ENCODE data around the gene ZBTB40.

ZBTB40 gene

DNA sequence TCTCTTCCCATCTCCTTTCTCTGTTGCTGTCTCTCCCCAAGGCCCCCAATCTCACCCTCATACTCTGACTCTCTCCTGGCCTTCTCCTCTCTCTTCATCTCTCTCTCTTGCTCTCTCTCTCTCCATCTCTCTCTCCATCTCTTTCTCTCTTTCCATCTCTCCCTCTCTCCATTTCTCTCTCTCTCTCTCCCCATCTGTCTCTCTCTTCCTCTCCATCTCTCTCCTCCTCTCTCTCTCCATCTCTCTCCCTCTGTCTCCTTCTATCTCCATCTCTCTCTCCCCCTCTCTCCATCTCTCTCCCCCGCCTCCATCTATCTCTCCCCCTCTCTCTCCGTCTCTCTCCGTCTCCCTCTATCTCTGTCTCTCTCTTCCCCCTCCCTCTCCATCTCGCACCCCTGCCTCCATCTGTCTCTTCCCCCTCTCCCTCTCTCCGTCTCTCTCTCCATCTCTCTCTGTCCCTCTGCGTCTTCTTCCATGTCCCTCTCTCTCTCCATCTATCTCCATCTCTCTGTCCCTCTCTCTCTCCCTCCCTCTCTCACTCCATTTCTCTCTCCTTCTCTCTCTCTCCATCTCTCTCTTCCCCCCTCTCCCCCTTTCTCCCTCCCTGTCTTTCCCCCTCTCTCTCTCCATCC is 95.7 kb downstream of the ZBTB40 start (continued):
- no peak for TF ChIP-seq ZXDB (tag by site-specific recombination; IDR thresholded peaks at IDR 0.05)
- no peak for TF ChIP-seq HOXD13 (CRISPR knock-in tag; IDR thresholded peaks at IDR 0.05; ENCODE audit: borderline replicate concordance)

DNA sequence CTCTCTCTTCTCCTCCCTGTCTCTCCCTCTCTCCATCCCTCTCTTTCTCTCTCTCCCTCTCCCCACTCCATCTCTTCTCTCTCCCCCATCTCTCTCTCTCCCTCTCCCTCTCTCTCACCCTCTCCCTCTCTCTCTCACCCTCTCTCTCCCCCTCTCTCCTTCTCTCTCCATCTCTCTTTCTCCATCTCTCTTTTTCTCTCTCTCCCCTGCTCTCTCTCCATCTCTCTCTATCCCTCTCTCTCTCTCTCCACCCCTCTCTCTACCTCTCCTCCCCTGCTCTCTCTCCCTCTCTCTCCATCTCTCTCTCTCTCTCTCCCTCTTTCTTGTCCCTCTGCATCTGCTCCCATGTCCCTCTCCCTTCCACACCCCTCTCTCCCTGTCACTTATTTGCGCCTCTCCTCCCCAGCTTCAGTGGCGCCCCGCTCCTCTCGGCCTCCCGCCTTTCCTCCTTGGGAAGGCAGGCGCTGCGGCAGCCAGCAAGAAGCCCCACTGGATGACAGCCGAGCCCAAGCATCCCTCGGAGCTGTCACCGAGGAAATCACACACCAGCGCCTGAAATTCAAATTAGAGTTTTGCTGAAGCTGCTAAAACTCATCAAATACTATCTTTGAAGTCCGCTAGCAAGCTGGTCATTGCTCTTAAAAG is 96.3 kb downstream of the ZBTB40 start:
- H3K4me3 ChIP-seq (ENCODE audit: low read depth, low read length), result no peak overlapping the region
- ChIA-PET POLR2A (no interaction called here), CTCF (no interaction called here)
- H3K9me3 ChIP-seq (ENCODE audit: control insufficient read depth, insufficient read depth, low read depth, low read length), result no peaks in the 10 kb centered on the region
- no peaks in the 10 kb centered on the region for H3K4me1 ChIP-seq (ENCODE audit: control insufficient read depth, insufficient read depth, low read length)
- no peaks in the 10 kb centered on the region for H3K36me3 ChIP-seq (ENCODE audit: control insufficient read depth in 2 of 2, insufficient read depth in 1 of 2, low read length in 2 of 2)
- TF ChIP-seq PRDM1 (tag by site-specific recombination; IDR thresholded peaks at IDR 0.05), result peak; percentile 85
- peak; percentile 98 for TF ChIP-seq ZNF596 (tag by site-specific recombination; IDR thresholded peaks at IDR 0.05)
- TF ChIP-seq ZNF366 (tag by site-specific recombination; conservative IDR thresholded peaks at IDR 0.05), result peak; percentile 38; the same call in 1 of the 2 replicates
- no peak for TF ChIP-seq ZNF768 (tag by site-specific recombination; IDR thresholded peaks at IDR 0.05)
- TF ChIP-seq, protein P1, sequence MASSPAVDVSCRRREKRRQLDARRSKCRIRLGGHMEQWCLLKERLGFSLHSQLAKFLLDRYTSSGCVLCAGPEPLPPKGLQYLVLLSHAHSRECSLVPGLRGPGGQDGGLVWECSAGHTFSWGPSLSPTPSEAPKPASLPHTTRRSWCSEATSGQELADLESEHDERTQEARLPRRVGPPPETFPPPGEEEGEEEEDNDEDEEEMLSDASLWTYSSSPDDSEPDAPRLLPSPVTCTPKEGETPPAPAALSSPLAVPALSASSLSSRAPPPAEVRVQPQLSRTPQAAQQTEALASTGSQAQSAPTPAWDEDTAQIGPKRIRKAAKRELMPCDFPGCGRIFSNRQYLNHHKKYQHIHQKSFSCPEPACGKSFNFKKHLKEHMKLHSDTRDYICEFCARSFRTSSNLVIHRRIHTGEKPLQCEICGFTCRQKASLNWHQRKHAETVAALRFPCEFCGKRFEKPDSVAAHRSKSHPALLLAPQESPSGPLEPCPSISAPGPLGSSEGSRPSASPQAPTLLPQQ (tag by site-specific recombination; IDR thresholded peaks at IDR 0.05), result no peak
- no peak overlapping the region for H3K27ac ChIP-seq (ENCODE audit: extremely low read depth, low read depth, low read length)

DNA sequence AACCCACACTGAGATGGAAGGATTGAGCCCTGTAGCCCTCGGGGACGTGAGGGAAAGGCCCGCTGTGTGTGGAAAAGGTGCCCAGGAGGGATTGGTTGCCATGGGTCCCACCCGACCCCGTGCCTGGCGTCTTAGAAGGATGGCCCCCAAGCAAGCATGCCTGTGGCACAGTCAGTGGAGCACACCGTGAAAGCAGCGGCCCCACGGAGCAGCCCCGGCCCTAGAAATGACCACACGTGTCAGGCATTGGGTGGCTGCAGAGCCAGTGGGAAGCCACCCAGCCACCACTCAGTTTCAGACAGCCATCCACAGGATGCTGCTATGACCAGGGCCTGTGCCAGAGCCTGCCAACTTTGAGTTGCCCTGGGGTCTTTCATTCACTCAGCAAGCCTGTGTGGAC is 98.4 kb downstream of the ZBTB40 start:
- no peaks in the 10 kb centered on the region for H3K9me3 ChIP-seq (ENCODE audit: control insufficient read depth, insufficient read depth, low read depth, low read length)
- no peaks in the 10 kb centered on the region for H3K36me3 ChIP-seq (ENCODE audit: control insufficient read depth in 2 of 2, insufficient read depth in 1 of 2, low read length in 2 of 2)
- H3K4me1 ChIP-seq (ENCODE audit: control insufficient read depth, insufficient read depth, low read length), result no peaks in the 10 kb centered on the region
- no peak overlapping the region for H3K27ac ChIP-seq (ENCODE audit: extremely low read depth, low read depth, low read length)
- ChIA-PET POLR2A (no interaction called here), CTCF (no interaction called here)
- no peak overlapping the region for H3K4me3 ChIP-seq (ENCODE audit: low read depth, low read length)
- no peak for TF ChIP-seq ZNF585B (tag by site-specific recombination; IDR thresholded peaks at IDR 0.05)
- TF ChIP-seq, protein P2, sequence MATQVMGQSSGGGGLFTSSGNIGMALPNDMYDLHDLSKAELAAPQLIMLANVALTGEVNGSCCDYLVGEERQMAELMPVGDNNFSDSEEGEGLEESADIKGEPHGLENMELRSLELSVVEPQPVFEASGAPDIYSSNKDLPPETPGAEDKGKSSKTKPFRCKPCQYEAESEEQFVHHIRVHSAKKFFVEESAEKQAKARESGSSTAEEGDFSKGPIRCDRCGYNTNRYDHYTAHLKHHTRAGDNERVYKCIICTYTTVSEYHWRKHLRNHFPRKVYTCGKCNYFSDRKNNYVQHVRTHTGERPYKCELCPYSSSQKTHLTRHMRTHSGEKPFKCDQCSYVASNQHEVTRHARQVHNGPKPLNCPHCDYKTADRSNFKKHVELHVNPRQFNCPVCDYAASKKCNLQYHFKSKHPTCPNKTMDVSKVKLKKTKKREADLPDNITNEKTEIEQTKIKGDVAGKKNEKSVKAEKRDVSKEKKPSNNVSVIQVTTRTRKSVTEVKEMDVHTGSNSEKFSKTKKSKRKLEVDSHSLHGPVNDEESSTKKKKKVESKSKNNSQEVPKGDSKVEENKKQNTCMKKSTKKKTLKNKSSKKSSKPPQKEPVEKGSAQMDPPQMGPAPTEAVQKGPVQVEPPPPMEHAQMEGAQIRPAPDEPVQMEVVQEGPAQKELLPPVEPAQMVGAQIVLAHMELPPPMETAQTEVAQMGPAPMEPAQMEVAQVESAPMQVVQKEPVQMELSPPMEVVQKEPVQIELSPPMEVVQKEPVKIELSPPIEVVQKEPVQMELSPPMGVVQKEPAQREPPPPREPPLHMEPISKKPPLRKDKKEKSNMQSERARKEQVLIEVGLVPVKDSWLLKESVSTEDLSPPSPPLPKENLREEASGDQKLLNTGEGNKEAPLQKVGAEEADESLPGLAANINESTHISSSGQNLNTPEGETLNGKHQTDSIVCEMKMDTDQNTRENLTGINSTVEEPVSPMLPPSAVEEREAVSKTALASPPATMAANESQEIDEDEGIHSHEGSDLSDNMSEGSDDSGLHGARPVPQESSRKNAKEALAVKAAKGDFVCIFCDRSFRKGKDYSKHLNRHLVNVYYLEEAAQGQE (tag by site-specific recombination; IDR thresholded peaks at IDR 0.05), result no peak
- TF ChIP-seq, protein P1 (tag by site-specific recombination; IDR thresholded peaks at IDR 0.05), result no peak
- TF ChIP-seq ZEB2 (tag by site-specific recombination; IDR thresholded peaks at IDR 0.05), result no peak
- no peak for TF ChIP-seq SP7 (tag by site-specific recombination; IDR thresholded peaks at IDR 0.05)
- TF ChIP-seq ZNF701 (tag by site-specific recombination; IDR thresholded peaks at IDR 0.05), result no peak
- TF ChIP-seq MZF1 (tag by site-specific recombination; IDR thresholded peaks at IDR 0.05; ENCODE audit: borderline replicate concordance), result no peak
- TF ChIP-seq, protein P3, sequence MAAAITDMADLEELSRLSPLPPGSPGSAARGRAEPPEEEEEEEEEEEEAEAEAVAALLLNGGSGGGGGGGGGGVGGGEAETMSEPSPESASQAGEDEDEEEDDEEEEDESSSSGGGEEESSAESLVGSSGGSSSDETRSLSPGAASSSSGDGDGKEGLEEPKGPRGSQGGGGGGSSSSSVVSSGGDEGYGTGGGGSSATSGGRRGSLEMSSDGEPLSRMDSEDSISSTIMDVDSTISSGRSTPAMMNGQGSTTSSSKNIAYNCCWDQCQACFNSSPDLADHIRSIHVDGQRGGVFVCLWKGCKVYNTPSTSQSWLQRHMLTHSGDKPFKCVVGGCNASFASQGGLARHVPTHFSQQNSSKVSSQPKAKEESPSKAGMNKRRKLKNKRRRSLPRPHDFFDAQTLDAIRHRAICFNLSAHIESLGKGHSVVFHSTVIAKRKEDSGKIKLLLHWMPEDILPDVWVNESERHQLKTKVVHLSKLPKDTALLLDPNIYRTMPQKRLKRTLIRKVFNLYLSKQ (tag by site-specific recombination; IDR thresholded peaks at IDR 0.05; ENCODE audit: borderline replicate concordance), result no peak
- TF ChIP-seq ZNF473 (tag by site-specific recombination; IDR thresholded peaks at IDR 0.05), result no peak
- TF ChIP-seq ZNF626 (tag by site-specific recombination; IDR thresholded peaks at IDR 0.05), result no peak
- no peak for TF ChIP-seq ZBTB48 (tag by site-specific recombination; IDR thresholded peaks at IDR 0.05)
- no peak for TF ChIP-seq KLF10 (tag by site-specific recombination; IDR thresholded peaks at IDR 0.05)
- TF ChIP-seq ZNF223 (tag by site-specific recombination; IDR thresholded peaks at IDR 0.05), result no peak
- no peak for TF ChIP-seq ZNF311 (tag by site-specific recombination; IDR thresholded peaks at IDR 0.05; ENCODE audit: borderline replicate concordance)
- no peak for TF ChIP-seq ZFP37 (tag by site-specific recombination; IDR thresholded peaks at IDR 0.05)
- TF ChIP-seq KLF9 (tag by site-specific recombination; IDR thresholded peaks at IDR 0.05; ENCODE audit: low read depth), result no peak
- TF ChIP-seq, protein P4, sequence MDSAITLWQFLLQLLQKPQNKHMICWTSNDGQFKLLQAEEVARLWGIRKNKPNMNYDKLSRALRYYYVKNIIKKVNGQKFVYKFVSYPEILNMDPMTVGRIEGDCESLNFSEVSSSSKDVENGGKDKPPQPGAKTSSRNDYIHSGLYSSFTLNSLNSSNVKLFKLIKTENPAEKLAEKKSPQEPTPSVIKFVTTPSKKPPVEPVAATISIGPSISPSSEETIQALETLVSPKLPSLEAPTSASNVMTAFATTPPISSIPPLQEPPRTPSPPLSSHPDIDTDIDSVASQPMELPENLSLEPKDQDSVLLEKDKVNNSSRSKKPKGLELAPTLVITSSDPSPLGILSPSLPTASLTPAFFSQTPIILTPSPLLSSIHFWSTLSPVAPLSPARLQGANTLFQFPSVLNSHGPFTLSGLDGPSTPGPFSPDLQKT (IDR thresholded peaks at IDR 0.05; ENCODE audit: borderline replicate concordance, low read depth, low read length), result no peak
